HG02759 (cell line): ENCODE data around the gene B3GALT4.

Experiments used
- ATAC-seq: cut with Tn5 transposase; IDR thresholded peaks from one replicate; pipeline ENCODE4 v1.9.1; 2021; ENCODE audit warnings: mild to moderate bottlenecking, moderate library complexity; ENCODE audit not compliant: unreplicated experiment

The B3GALT4 gene

GRCh38 chr6:33313709-33314514, 37.0 kb downstream of the B3GALT4 start, which contains the start of gene TAPBP:
TSS of gene TAPBP (minus strand) at chr6:33314078. CDS start at chr6:33314041, 37 bp downstream.
- peak; percentile 45 for ATAC-seq

- ATAC-seq: no peak
Measured at GRCh38 chr6:33314515-33314942, 37.6 kb downstream of the B3GALT4 start.

GRCh38 chr6:33314943-33315792, 38.2 kb downstream of the B3GALT4 start:
- ATAC-seq: no peak

GRCh38 chr6:33315793-33316602, 39.1 kb downstream of the B3GALT4 start:
- ATAC-seq: no peak

GRCh38 chr6:33316603-33317418, 39.9 kb downstream of the B3GALT4 start:
- ATAC-seq: no peak

GRCh38 chr6:33317419-33317668, 40.4 kb downstream of the B3GALT4 start:
- ATAC-seq: no peak

GRCh38 chr6:33317669-33318425, 40.9 kb downstream of the B3GALT4 start, which contains the start of gene ZBTB22:
TSS of gene ZBTB22 (minus strand) at chr6:33317744. CDS start at chr6:33316916, 828 bp downstream.
- ATAC-seq: peak; percentile 55

GRCh38 chr6:33318426-33319073, 41.6 kb downstream of the B3GALT4 start:
- ATAC-seq: no peak

GRCh38 chr6:33319939-33320314, 43.0 kb downstream of the B3GALT4 start:
- no peak for ATAC-seq

GRCh38 chr6:33320315-33321181, 43.6 kb downstream of the B3GALT4 start:
- no peak for ATAC-seq

- ATAC-seq: no peak
Measured at GRCh38 chr6:33321227-33321626, 44.3 kb downstream of the B3GALT4 start.

GRCh38 chr6:33323623-33323948, 46.7 kb downstream of the B3GALT4 start:
- ATAC-seq: no peak

GRCh38 chr6:33324125-33324524, 47.2 kb downstream of the B3GALT4 start:
- no peak for ATAC-seq
